ENCODE results near the gene WDR74. TPM values are rescaled to one million over a fixed set of nuclear protein-coding genes. Genes with fewer than 3 reads are reported as not detected.

The WDR74 gene
- total RNA-seq, 1 experiment from 2014 or later: 110 TPM

DNA sequence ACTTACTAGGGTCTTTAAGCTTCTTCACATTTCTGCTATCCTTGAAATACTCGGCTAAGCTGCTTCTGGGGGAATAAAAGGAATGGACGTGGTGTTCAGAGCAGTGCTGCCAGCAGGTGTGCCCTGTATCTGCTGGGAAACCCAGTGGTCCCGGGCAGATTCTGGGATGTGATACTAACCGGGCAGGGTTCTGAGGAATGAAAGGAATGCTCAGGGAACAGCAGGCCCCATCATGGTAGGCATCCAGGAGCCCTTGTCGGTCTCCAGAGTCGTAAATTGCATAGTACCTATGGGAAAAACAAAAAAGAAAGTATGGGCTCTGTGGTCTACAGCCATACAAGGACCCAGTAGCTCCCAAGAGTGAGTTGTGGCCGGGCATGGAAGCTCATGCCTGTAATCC lies 43.1 kb downstream of the WDR74 start:
- Mint-ChIP-seq H3K27ac (peak overlapping the region; percentile 71), H3K4me1 (peaks cover 8% of the 10 kb centered on the region), H3K27me3 (ENCODE audit: low read depth) (no peaks in the 10 kb centered on the region), H3K36me3 (peaks cover 69% of the 10 kb centered on the region), H3K9me3 (no peaks in the 10 kb centered on the region), H3K4me3 (no peak overlapping the region)
- POLR2A ChIA-PET: interaction anchor here (0.6 kb wide), 2 partner anchors 33 to 67 kb away, joined by 3 read pairs; no protein-coding TSS in a partner anchor
- no peak for ATAC-seq
- DNase-seq (ENCODE audit: low spot score): no peak
- no peak for TF ChIP-seq ZNF263 (CRISPR knock-in tag; IDR thresholded peaks at IDR 0.05; ENCODE audit: low read depth)
- TF ChIP-seq IRF2 (CRISPR knock-in tag; IDR thresholded peaks at IDR 0.05; ENCODE audit: borderline replicate concordance, low read depth): no peak
- TF ChIP-seq AR (CRISPR knock-in tag; IDR thresholded peaks at IDR 0.05): no peak
- TF ChIP-seq ZSCAN18 (CRISPR knock-in tag; IDR thresholded peaks at IDR 0.05): no peak
- no peak for TF ChIP-seq JUN (CRISPR knock-in tag; IDR thresholded peaks at IDR 0.05)
- TF ChIP-seq SMAD3 (CRISPR knock-in tag; IDR thresholded peaks at IDR 0.05; ENCODE audit: borderline replicate concordance): no peak
- no peak for TF ChIP-seq NR3C1 (CRISPR knock-in tag; conservative IDR thresholded peaks at IDR 0.05; ENCODE audit: low read depth)
- TF ChIP-seq, protein P1, sequence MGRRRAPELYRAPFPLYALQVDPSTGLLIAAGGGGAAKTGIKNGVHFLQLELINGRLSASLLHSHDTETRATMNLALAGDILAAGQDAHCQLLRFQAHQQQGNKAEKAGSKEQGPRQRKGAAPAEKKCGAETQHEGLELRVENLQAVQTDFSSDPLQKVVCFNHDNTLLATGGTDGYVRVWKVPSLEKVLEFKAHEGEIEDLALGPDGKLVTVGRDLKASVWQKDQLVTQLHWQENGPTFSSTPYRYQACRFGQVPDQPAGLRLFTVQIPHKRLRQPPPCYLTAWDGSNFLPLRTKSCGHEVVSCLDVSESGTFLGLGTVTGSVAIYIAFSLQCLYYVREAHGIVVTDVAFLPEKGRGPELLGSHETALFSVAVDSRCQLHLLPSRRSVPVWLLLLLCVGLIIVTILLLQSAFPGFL (CRISPR knock-in tag; IDR thresholded peaks at IDR 0.05; ENCODE audit: borderline replicate concordance): no peak
- no peak for TF ChIP-seq CBFB (CRISPR knock-in tag; IDR thresholded peaks at IDR 0.05; ENCODE audit: low read depth)
- CTCF ChIA-PET: interaction anchor here (0.6 to 2.5 kb wide), 5 partner anchors 10 to 90 kb away, joined by 3 to 17 read pairs (median 4); partner anchors contain the start of genes POLR2G, SLC3A2 and TMEM179B

DNA sequence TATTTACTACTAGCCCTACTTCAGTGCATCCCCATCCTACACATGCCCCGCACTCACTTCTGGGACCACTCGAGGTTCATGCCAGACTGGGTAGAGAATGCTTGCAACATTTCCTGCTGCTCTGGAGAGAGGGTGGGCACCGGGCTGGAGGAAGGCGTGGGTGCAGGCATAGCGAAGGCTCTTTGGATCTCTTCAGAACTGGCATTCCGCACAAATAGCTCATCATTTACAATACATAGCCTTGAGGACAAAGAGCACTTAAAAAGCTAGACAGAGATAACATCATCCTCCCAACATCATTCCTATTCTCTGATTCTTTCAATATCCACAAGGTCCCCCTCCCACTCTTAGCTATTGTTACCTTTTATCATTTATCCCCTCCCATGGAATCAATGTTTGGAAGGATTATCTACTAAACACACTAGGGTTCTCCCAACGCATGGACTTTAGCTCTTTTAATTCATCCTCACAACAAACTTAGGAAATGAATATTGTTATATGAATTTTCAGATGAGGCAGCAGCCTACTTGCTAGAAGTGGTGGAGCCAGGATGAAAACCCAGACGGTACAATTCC lies 45.1 kb downstream of the WDR74 start:
- POLR2A ChIA-PET: interaction anchor here (1.0 kb wide), 1 partner anchor 38 kb away, joined by 3 read pairs; the partner anchor contains the start of gene STX5
- Mint-ChIP-seq H3K27ac (no peak overlapping the region), H3K4me1 (peaks cover 18% of the 10 kb centered on the region), H3K9me3 (no peaks in the 10 kb centered on the region), H3K4me3 (no peak overlapping the region), H3K27me3 (ENCODE audit: low read depth) (no peaks in the 10 kb centered on the region), H3K36me3 (peaks cover 73% of the 10 kb centered on the region)
- CTCF ChIA-PET: interaction anchor here (0.6 to 1.0 kb wide), 2 partner anchors 90 to 175 kb away, joined by 3 read pairs; no protein-coding TSS in a partner anchor
- TF ChIP-seq IRF2 (CRISPR knock-in tag; IDR thresholded peaks at IDR 0.05; ENCODE audit: borderline replicate concordance, low read depth) (no peak), MAX (CRISPR knock-in tag; IDR thresholded peaks at IDR 0.05) (no peak), GABPB1 (CRISPR knock-in tag; IDR thresholded peaks at IDR 0.05) (no peak), CREB1 (CRISPR knock-in tag; IDR thresholded peaks at IDR 0.05) (no peak), SMAD4 (CRISPR knock-in tag; IDR thresholded peaks at IDR 0.05) (no peak), ESRRA (CRISPR knock-in tag; IDR thresholded peaks at IDR 0.05; ENCODE audit: borderline replicate concordance) (no peak), CREM (CRISPR knock-in tag; IDR thresholded peaks at IDR 0.05) (no peak), ELF4 (CRISPR knock-in tag; IDR thresholded peaks at IDR 0.05; ENCODE audit: low read depth) (no peak)
- TF ChIP-seq, protein P2, sequence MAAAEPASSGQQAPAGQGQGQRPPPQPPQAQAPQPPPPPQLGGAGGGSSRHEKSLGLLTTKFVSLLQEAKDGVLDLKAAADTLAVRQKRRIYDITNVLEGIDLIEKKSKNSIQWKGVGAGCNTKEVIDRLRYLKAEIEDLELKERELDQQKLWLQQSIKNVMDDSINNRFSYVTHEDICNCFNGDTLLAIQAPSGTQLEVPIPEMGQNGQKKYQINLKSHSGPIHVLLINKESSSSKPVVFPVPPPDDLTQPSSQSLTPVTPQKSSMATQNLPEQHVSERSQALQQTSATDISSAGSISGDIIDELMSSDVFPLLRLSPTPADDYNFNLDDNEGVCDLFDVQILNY (CRISPR knock-in tag; IDR thresholded peaks at IDR 0.05): no peak
- ATAC-seq: no peak
- DNase-seq (ENCODE audit: low spot score): no peak

All from WTC11 (cell line).